ENCODE results near the gene F2RL2. TPM values are rescaled to one million over a fixed set of nuclear protein-coding genes. Genes with fewer than 3 reads are reported as not detected.

The F2RL2 gene
- 10 to 100 TPM; 40.8 to 87.2 (median 54.3) TPM for total RNA-seq (2021; fragmentation: NEBNext Ultra II Directional; extraction: Animal tissue kit (Norgen Biotek cat#: 25700))
- long read RNA-seq, transcript F2RL2-201 (2 exons, 3,429 nt), result major isoform, 10 of 26 reads
- long read RNA-seq, partial matches to known transcripts, result 0 of 26 reads
- long read RNA-seq, other reads (novel, unspliced or antisense), result 15 of 26 reads

- Mint-ChIP-seq H3K36me3 (ENCODE audit: low read depth) (peaks cover 32% of the 10 kb centered on the region), H3K4me1 (ENCODE audit: low read depth) (peaks cover 56% of the 10 kb centered on the region), H3K27me3 (ENCODE audit: insufficient read depth) (peaks cover 2% of the 10 kb centered on the region), H3K27ac (peak within 1 kb of the TSS; percentile 92), H3K4me3 (peak within 1 kb of the TSS; percentile 91), H3K9me3 (no peaks in the 10 kb centered on the region)
- TF ChIP-seq CTCF (IDR thresholded peaks at IDR 0.05), result no peak
- DNase-seq, result peak; percentile 82
Observed at GRCh38 chr5:76622973-76623596, at the start of gene F2RL2. F2RL2 (minus strand) TSS chr5:76623403; CDS start chr5:76623230, 173 bp downstream.

- Mint-ChIP-seq H3K36me3 (ENCODE audit: low read depth) (no peaks in the 10 kb centered on the region), H3K4me3 (no peak overlapping the region), H3K4me1 (ENCODE audit: low read depth) (peaks cover 6% of the 10 kb centered on the region), H3K9me3 (no peaks in the 10 kb centered on the region), H3K27ac (no peak overlapping the region), H3K27me3 (ENCODE audit: insufficient read depth) (peaks cover 4% of the 10 kb centered on the region)
- TF ChIP-seq CTCF (IDR thresholded peaks at IDR 0.05), result no peak
- no peak for DNase-seq
Observed at GRCh38 chr5:76672242-76672641, 49.0 kb upstream of the F2RL2 start.

GRCh38 chr5:76670508-76670907 is 47.3 kb upstream of the F2RL2 start:
- Mint-ChIP-seq H3K27ac (no peak overlapping the region), H3K9me3 (no peaks in the 10 kb centered on the region), H3K36me3 (ENCODE audit: low read depth) (no peaks in the 10 kb centered on the region), H3K27me3 (ENCODE audit: insufficient read depth) (peaks cover 4% of the 10 kb centered on the region), H3K4me3 (no peak overlapping the region), H3K4me1 (ENCODE audit: low read depth) (peaks cover 6% of the 10 kb centered on the region)
- no peak for DNase-seq
- TF ChIP-seq CTCF (IDR thresholded peaks at IDR 0.05), result no peak

- Mint-ChIP-seq H3K4me1 (ENCODE audit: low read depth) (peaks cover 6% of the 10 kb centered on the region), H3K27ac (no peak overlapping the region), H3K36me3 (ENCODE audit: low read depth) (no peaks in the 10 kb centered on the region), H3K27me3 (ENCODE audit: insufficient read depth) (peaks cover 4% of the 10 kb centered on the region), H3K9me3 (no peaks in the 10 kb centered on the region), H3K4me3 (no peak overlapping the region)
- no peak for DNase-seq
- TF ChIP-seq CTCF (IDR thresholded peaks at IDR 0.05), result no peak
Observed at GRCh38 chr5:76669245-76669644, 46.0 kb upstream of the F2RL2 start.

- no peak for DNase-seq
- Mint-ChIP-seq H3K27ac (no peak overlapping the region), H3K4me3 (no peak overlapping the region), H3K9me3 (no peaks in the 10 kb centered on the region), H3K27me3 (ENCODE audit: insufficient read depth) (peaks cover 4% of the 10 kb centered on the region), H3K4me1 (ENCODE audit: low read depth) (peaks cover 6% of the 10 kb centered on the region), H3K36me3 (ENCODE audit: low read depth) (no peaks in the 10 kb centered on the region)
- no peak for TF ChIP-seq CTCF (IDR thresholded peaks at IDR 0.05)
Observed at GRCh38 chr5:76667495-76667894, 44.3 kb upstream of the F2RL2 start.
